SJCRH30 (cell line): ENCODE results near the gene TGFBR1. TPM values are rescaled to one million over a fixed set of nuclear protein-coding genes. Genes with fewer than 3 reads are reported as not detected.

Experiments
- DNase-seq, 2 experiments: peaks; one replicate each; pipeline ENCODE4 v3.0.0-alpha.2; 2015 to 2020
- H3K27ac ChIP-seq: fragments of 250-450 bp; sonication (Bioruptor Pico); 2 replicates; pipeline ENCODE4 v1.5.1; 2020; ENCODE audit warnings: mild to moderate bottlenecking, moderate library complexity
- H3K27me3 ChIP-seq: fragments of 250-450 bp; sonication (Bioruptor Pico); 2 replicates; pipeline ENCODE4 v1.5.1; 2020; ENCODE audit warnings: mild to moderate bottlenecking, moderate library complexity
- H3K36me3 ChIP-seq: fragments of 250-450 bp; sonication (Bioruptor Pico); 2 replicates; pipeline ENCODE4 v1.5.1; 2020; ENCODE audit warnings: mild to moderate bottlenecking, moderate library complexity
- H3K4me1 ChIP-seq: fragments of 250-450 bp; sonication (Bioruptor Pico); 2 replicates; pipeline ENCODE4 v1.5.1; 2020; ENCODE audit warnings: mild to moderate bottlenecking, moderate library complexity
- H3K4me3 ChIP-seq: fragments of 250-450 bp; sonication (Bioruptor Pico); 2 replicates; pipeline ENCODE4 v1.5.1; 2020; ENCODE audit warnings: mild to moderate bottlenecking, moderate library complexity
- H3K9me3 ChIP-seq: fragments of 250-450 bp; sonication (Bioruptor Pico); replicated peaks from 2 replicates; pipeline ENCODE4 v1.5.1; 2020; ENCODE audit warnings: mild to moderate bottlenecking, moderate library complexity
- total RNA-seq: library from RNA; depleted of rRNA; stranded (reverse); fragments of >200 nt; shearing (Covaris generic); gene quantifications from 2 replicates; pipeline ENCODE4 v1.2.3, GENCODE V29; 2014

Gene TGFBR1
- total RNA-seq, 1 experiment from 2014 or later, result 97.4 TPM

DNA sequence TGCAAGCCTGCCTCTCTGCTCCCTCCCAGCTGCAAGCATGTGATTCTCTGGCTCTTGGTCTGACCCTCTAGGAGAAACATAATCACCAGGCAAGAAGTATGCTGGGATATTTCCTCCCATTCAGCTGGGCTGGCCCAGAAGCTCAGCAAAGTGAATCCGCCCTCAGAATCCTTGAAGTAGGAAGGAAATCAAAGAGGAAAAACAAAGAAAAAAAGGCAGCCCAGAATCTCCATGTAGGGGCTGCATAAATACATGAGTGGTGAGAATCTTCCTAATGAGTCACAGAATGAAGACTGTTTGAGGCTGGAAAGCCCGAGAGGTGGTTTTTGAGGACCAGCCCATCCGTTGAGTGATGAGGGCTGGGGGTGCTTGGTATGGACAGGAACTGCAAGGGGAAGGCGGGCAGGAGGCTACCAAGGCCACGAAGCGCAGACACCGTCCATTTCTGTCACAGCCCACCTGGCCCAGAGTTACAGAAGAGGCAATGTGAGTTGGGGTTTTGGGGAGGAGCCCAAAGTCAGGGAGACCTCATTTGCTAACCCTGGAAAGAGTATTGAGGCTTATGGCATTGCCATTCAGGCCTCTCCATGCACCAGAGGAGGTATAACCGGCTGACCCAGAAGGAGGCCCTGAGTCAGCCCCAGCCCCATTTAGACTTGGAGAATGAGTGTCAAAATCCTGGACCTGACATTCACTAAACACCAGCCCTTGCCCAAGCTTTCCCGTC lies 33.4 kb upstream of the TGFBR1 start:
- no peak for DNase-seq
- Histone ChIP-seq H3K4me3 (no peak overlapping the region), H3K27me3 (no peaks in the 10 kb centered on the region), H3K36me3 (no peaks in the 10 kb centered on the region), H3K4me1 (peaks cover 27% of the 10 kb centered on the region), H3K9me3 (no peaks in the 10 kb centered on the region; the same call in 1 of the 2 replicates), H3K27ac (no peak overlapping the region)

DNA sequence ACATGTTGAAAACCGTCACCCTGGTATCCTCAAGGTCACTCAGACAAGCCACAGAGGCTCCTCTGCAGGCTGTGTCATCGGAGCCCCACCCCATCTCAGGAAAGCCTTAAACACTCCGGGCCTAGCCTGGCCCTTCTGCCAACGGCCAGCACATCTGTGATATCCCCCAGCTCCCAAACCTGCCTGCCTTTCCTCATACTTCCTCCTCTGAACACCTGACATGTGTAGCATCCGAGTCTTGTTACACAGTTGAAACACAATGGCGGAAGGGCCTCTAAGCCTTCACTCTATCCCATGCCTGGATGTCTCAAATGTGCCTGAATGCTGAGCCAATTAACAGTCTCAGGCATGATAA lies 32.9 kb upstream of the TGFBR1 start:
- Histone ChIP-seq H3K9me3 (no peaks in the 10 kb centered on the region; the same call in 1 of the 2 replicates), H3K27ac (no peak overlapping the region), H3K27me3 (no peaks in the 10 kb centered on the region), H3K36me3 (no peaks in the 10 kb centered on the region), H3K4me1 (peaks cover 32% of the 10 kb centered on the region), H3K4me3 (no peak overlapping the region)
- DNase-seq, result no peak

DNA sequence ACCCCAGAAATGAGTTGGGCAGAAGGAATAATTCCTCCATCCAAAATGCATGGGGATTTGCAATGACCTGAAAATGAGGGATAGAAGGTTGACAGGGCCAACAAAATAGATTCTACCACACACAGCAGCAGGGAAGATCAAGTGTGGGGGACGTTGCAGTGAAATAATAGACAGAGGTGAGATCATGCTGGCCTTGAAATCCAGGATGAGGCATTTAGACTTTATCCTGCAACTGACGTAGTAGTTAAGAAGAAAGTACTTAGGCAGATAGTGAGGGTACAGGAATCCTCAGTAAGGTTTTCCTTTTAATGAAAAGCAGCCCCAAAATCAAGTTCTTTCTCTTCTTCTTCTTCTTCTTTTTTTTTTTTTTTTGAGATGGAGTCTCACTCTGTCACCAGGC lies 31.6 kb upstream of the TGFBR1 start:
- no peak overlapping the region for H3K27ac ChIP-seq
- H3K36me3 ChIP-seq, result no peaks in the 10 kb centered on the region
- no peak for DNase-seq
- H3K9me3 ChIP-seq, result no peaks in the 10 kb centered on the region; the same call in 1 of the 2 replicates
- H3K27me3 ChIP-seq, result no peaks in the 10 kb centered on the region
- no peak overlapping the region for H3K4me3 ChIP-seq
- peaks cover 36% of the 10 kb centered on the region for H3K4me1 ChIP-seq

DNA sequence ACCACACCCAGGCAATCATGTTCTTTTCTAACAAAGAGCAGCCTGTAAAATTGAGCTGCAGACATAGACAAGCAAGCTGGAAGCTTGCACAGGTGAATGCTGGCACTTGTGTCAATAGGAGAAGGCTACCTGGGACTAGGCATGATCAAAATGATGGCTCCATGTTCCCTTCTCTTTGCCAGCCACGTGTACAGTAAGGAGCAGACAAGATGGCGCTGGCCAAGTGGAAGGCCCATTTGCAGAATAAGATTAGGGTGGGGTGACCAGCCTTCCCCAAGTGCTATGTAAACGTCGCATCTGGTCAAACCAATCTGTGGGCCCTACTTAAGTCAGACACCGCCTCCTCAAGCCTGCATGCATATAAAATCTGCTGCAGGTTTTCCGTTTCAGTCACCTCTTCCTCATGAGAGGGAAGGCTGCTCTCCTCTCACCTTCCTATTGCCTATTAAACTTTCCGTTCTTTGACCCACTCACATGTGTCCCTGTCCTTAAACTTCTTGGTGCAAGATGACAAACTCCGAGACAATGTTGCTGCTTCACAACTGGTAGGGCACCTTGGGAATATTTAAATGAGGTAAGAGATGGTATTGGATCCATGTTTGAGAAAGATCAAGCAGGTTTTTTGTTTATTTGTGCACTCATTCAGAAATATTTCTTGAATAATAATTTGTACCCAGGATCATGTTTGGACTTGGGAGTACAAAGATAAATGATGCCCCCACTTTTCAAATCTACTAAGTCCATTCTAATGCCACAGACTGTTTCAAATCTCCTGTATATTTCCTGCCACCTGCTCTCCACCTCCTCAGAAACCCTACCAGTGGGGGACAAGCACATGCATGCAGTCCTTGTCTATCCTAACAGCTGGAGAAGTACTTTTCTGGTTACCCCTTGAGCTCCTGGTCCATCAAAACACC lies 30.7 kb upstream of the TGFBR1 start:
- H3K4me3 ChIP-seq, result no peak overlapping the region
- no peaks in the 10 kb centered on the region for H3K27me3 ChIP-seq
- peak; percentile 58 to 77 for DNase-seq
- peak overlapping the region; percentile 89 for H3K27ac ChIP-seq
- no peaks in the 10 kb centered on the region for H3K36me3 ChIP-seq
- peaks cover 45% of the 10 kb centered on the region for H3K4me1 ChIP-seq
- no peaks in the 10 kb centered on the region; the same call in 1 of the 2 replicates for H3K9me3 ChIP-seq

DNA sequence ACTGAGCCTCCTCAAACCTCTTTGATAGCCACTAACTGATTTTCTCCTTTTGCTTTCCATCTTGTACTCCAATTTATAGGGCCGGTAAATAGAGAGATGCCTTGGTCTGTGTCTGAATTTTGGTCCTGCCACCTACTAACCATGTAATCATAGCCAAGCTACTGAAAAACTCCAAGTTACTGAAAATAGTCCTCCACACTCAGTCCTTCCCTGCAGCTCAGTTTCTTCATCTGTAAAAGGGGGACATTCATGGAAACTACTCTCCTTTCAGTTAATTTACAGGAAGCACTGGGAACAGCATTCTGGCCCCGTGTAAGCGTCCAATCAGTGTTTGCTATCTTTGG lies 30.0 kb upstream of the TGFBR1 start:
- no peaks in the 10 kb centered on the region; the same call in 1 of the 2 replicates for H3K9me3 ChIP-seq
- peak overlapping the region; percentile 89 for H3K27ac ChIP-seq
- no peaks in the 10 kb centered on the region for H3K27me3 ChIP-seq
- no peak overlapping the region for H3K4me3 ChIP-seq
- H3K36me3 ChIP-seq, result no peaks in the 10 kb centered on the region
- no peak for DNase-seq
- peaks cover 45% of the 10 kb centered on the region for H3K4me1 ChIP-seq

DNA sequence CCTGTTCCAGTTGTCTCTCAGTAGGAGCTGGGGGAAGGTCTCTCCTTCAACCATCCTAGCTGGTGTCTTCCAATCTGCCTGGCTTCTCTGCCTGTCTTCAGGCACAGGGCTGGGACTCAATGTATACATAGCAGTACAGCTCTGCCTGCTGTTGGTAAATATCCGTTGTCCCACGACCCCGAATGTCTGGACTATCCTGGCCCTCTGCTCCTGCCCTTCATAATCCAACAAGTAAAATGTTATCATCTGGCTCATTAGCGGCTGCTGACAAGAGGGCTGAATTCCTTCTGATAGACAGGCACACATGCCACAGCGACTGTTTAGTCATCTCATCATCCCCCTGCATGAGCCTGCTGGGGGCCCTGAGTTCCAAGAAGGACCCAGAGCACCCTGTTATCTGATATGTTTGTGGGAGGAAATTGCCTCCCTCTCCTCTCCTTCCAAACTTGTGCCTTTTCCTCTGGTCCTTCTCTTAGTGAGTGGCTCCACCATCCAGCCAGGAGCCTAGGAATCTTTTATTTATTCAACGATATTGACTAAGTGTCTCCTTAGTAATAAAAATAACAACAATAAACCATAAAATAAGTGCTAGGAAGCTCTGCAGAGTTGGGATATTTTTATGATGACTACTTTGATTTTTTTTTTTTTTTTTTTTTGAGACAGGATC lies 29.5 kb upstream of the TGFBR1 start:
- peak overlapping the region; percentile 89 for H3K27ac ChIP-seq
- H3K9me3 ChIP-seq, result no peaks in the 10 kb centered on the region
- H3K27me3 ChIP-seq, result no peaks in the 10 kb centered on the region
- H3K4me3 ChIP-seq, result no peak overlapping the region
- H3K4me1 ChIP-seq, result peaks cover 45% of the 10 kb centered on the region
- peak; percentile 96 to 99 for DNase-seq
- no peaks in the 10 kb centered on the region for H3K36me3 ChIP-seq

DNA sequence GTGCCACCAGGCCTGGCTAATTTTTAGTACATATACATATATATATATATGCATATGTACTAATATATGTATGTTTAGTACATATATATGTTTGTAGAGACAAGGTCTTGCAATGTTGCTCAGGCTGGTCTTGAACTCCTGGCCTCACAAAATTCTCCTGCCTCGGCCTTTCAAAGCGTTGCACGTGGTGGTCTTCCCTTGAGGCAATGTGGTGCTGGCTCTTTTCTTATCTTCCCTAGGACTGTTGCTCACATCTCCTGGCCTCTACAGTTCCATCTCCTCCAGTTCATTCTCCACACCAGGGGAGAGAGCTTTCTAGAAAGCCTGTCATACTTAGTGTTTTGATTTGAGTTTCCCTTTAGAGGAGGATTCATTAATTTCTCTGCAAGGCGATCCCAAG lies 28.9 kb upstream of the TGFBR1 start:
- Histone ChIP-seq H3K27ac (peak overlapping the region; percentile 3; the same call in 1 of the 2 replicates), H3K36me3 (no peaks in the 10 kb centered on the region), H3K4me1 (peaks cover 45% of the 10 kb centered on the region), H3K4me3 (no peak overlapping the region), H3K27me3 (no peaks in the 10 kb centered on the region), H3K9me3 (no peaks in the 10 kb centered on the region)
- no peak for DNase-seq

DNA sequence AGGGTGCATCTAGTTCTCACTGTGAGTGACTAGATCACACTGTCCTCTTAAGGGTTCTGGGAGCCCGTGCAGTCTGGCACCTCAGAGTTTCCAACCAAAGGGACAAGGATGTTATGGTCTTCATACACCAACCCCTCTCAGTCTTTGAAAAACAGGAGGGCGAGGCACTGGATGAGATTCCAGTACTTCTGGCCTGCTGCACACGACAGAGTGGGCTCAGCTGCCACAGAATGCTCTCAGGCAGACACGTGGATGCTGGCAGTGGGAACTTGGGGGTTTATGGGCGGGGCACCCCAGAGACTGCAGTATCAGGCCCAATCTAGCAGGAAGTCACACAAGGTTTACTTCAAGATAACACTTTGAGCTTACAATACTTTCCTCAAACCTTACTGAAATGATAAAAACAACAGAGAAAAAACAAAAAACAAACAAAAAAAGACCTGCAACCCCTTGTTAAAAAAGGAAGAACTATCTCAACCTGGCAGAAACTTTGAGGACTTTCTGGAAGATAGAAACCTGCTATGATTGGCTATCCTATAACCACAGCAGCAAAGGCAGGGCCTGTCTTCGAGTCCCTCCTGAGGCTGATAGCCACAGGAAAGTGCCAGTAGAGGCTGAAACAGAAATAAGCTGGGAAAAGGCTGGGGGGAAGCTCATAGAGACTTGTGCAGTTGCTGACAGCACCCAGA lies 28.3 kb upstream of the TGFBR1 start:
- H3K9me3 ChIP-seq, result no peaks in the 10 kb centered on the region
- H3K27ac ChIP-seq, result peak overlapping the region; percentile 3; the same call in 1 of the 2 replicates

DNA sequence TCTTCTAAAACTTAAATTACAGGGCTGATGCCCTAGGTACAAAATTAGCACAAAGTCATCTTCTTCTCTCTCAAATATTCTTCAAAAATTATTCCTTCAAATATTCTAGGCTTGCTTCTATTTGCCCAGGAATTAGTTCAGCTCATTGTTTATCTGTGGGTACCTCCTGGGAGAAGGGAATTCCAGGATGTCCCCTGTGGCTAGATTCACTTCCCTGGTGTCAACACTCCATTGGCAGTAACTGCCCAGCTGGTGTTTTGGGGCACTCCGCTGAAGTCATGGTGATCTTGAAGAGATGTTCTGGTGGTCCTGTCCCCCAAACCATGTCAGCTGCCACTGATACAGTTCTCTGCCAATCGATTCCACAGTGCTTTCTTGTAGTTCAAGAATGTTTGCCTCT lies 26.2 kb upstream of the TGFBR1 start:
- peak; percentile 60 to 69 for DNase-seq
- H3K4me3 ChIP-seq, result no peak overlapping the region
- peaks cover 43% of the 10 kb centered on the region for H3K4me1 ChIP-seq
- H3K27me3 ChIP-seq, result no peaks in the 10 kb centered on the region
- no peaks in the 10 kb centered on the region for H3K9me3 ChIP-seq
- H3K27ac ChIP-seq, result no peak overlapping the region; the same call in 1 of the 2 replicates
- no peaks in the 10 kb centered on the region for H3K36me3 ChIP-seq

More for the DNA sequence above, 28.3 kb upstream of the TGFBR1 start:
- Histone ChIP-seq H3K36me3 (no peaks in the 10 kb centered on the region), H3K27me3 (no peaks in the 10 kb centered on the region), H3K4me1 (peaks cover 45% of the 10 kb centered on the region), H3K4me3 (no peak overlapping the region)
- peak in 1 of 2 experiments; percentile 45 for DNase-seq

DNA sequence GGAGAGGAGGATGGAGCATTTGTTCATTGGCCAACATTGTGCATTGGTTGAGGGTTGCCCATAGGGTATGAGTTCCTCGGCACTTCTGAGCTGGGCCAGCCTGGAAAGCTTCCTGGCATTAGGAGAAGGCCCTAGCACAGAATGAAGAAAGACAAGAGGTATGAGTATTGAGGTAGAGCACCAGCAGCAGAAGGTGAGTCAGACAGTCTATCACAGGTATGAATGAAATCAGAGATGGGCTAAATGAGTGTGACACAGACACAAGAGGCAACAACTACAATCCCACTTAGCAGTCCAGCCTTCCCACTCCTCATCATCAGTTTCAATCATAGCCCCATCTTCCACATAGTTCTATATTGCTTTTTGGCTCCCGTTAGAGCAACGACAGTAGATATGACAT lies 25.4 kb upstream of the TGFBR1 start:
- DNase-seq, result no peak
- H3K4me3 ChIP-seq, result no peak overlapping the region
- no peaks in the 10 kb centered on the region for H3K27me3 ChIP-seq
- H3K36me3 ChIP-seq, result no peaks in the 10 kb centered on the region
- peaks cover 35% of the 10 kb centered on the region for H3K4me1 ChIP-seq
- no peaks in the 10 kb centered on the region for H3K9me3 ChIP-seq
- H3K27ac ChIP-seq, result no peak overlapping the region

DNA sequence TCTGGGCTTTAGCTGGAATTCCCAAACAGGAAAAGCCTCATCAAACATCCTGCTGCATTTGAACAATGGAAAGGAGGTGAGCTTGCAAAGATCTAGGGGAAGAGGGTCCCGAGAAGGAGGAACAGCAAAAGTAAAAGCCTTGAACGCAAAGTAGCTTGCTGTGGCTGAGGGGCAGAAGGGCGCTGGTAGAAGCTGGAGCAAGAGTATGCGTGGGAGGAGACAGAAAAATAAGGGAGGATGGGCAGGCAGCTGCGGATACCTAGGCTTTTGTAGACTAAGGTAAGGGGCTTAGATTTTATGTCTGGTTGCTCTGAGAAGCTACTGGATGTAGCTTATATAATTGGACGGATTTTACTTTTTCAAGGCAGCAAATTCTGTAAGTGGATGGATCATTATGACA lies 21.9 kb upstream of the TGFBR1 start:
- H3K9me3 ChIP-seq, result no peaks in the 10 kb centered on the region
- no peak overlapping the region for H3K4me3 ChIP-seq
- no peaks in the 10 kb centered on the region for H3K27me3 ChIP-seq
- H3K27ac ChIP-seq, result no peak overlapping the region
- H3K36me3 ChIP-seq, result no peaks in the 10 kb centered on the region
- H3K4me1 ChIP-seq, result peaks cover 12% of the 10 kb centered on the region
- no peak for DNase-seq

DNA sequence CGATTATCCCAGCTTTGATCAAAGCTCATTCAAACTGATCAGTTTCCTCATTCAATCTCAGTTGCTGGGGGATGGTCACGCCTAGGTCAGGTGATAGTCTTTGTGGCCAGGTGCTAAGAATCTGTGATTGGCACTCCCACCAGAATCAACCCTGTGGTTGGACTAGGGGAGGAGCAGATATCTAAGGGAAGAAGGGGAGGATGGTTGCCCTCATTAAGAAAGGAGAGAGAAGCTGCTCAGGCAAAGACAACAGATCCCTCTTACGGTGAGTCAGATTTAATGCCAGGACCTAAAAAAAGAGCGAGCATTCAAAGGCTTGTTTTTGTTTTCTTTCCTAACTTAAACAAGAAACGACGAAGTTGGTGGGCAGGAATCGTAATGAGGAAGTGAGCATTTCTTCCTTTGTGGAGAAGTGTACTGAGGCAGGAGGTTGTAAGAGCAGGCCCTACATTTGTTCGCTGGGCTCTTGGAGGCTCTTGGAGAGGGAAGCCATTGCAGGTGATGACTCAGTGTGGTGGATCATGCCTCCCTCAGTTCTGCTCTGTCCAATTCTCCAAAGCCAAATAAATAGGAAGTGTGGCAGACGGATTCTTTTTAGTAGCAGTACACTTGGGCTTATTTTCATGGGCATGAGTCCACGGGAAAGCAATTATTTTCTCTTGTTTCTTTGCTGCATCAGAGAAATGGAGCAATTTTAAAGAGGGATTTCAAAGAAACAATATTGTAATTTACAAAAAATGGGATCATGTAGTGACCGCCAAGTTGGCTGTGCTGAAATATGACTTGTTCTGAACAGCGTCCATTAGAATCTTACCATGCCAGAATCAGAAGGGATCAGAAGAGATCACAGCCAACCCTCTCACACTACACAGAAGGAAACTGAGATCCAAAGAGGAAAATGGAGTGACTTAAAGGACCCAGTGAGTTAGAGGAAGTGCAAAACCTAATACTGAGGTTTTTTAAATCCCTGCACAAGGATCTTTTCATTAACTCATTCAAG lies 18.7 kb upstream of the TGFBR1 start:
- H3K27ac ChIP-seq, result no peak overlapping the region
- DNase-seq, result peak in 1 of 2 experiments; percentile 28
- H3K4me1 ChIP-seq, result no peaks in the 10 kb centered on the region; the same call in 1 of the 2 replicates
- peaks cover 16% of the 10 kb centered on the region for H3K9me3 ChIP-seq
- H3K4me3 ChIP-seq, result no peak overlapping the region
- H3K36me3 ChIP-seq, result no peaks in the 10 kb centered on the region
- no peaks in the 10 kb centered on the region for H3K27me3 ChIP-seq

DNA sequence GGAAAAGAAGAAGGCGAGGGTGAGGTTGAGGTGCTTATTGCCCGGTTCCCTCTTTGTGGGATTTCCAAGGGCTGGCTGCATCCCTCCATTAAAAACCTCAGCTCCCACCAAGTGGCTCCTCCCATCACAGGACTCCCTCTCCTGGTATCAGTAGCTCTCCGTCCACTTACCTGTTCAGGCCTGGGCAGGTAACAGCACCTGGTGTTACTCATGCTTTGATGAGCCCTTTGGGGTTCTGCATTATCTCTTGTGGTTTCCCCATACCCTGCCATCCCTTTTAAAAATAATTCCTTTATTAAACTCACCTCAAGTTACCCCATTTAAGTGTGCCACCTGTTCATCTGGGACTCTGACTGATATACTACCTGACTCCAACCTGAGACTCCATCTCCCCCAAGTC lies 17.5 kb upstream of the TGFBR1 start:
- H3K4me3 ChIP-seq, result no peak overlapping the region
- no peaks in the 10 kb centered on the region; the same call in 1 of the 2 replicates for H3K4me1 ChIP-seq
- no peaks in the 10 kb centered on the region for H3K36me3 ChIP-seq
- no peak overlapping the region for H3K27ac ChIP-seq
- H3K9me3 ChIP-seq, result peaks cover 16% of the 10 kb centered on the region
- DNase-seq, result no peak
- no peaks in the 10 kb centered on the region for H3K27me3 ChIP-seq
